Astrocyte of the spinal cord (primary cell): ENCODE data around the gene SLC8A1.
A peak's percentile ranks its signal among the peaks of the same experiment; 100 is the strongest.

Experiments
- DNase-seq: peaks from one replicate; pipeline ENCODE4 v3.0.0; 2011; ENCODE audit warnings: low read depth, low spot score
- H3K4me3 ChIP-seq: 2 replicates; pipeline ENCODE4 v1.5.1; 2011; ENCODE audit warnings: low read depth, mild to moderate bottlenecking, low read length, moderate library complexity
- CTCF ChIP-seq: IDR thresholded peaks from 2 replicates; pipeline ENCODE4 v1.5.1; 2012; ENCODE audit warnings: low read depth, mild to moderate bottlenecking, low read length, inconsistent platforms
- in situ Hi-C: cut with HindIII; loops from 2 replicates; pipeline ENCODE4 v1.10.0; 2017; ENCODE audit warnings: low sequenced_read_pairs

Gene SLC8A1

GRCh38 chr2:40210968-40211353 is 240.9 kb downstream of the SLC8A1 start:
- H3K4me3 ChIP-seq = no peak overlapping the region
- no peak for DNase-seq
- TF ChIP-seq CTCF = no peak
- in situ Hi-C loops = no loop called here

GRCh38 chr2:40210344-40210967 is 241.4 kb downstream of the SLC8A1 start:
- no peak for DNase-seq
- no peak for TF ChIP-seq CTCF
- in situ Hi-C loops = no loop called here

GRCh38 chr2:40209761-40210160 is 242.1 kb downstream of the SLC8A1 start:
- no peak for TF ChIP-seq CTCF

More at GRCh38 chr2:40210344-40210967, 241.4 kb downstream of the SLC8A1 start:
- H3K4me3 ChIP-seq = no peak overlapping the region

GRCh38 chr2:40208463-40208862 is 243.4 kb downstream of the SLC8A1 start:
- no peak overlapping the region for H3K4me3 ChIP-seq
- no peak for TF ChIP-seq CTCF
- in situ Hi-C loops = no loop called here
- DNase-seq = no peak

More at GRCh38 chr2:40209761-40210160, 242.1 kb downstream of the SLC8A1 start:
- H3K4me3 ChIP-seq = no peak overlapping the region
- in situ Hi-C loops = no loop called here
- DNase-seq = no peak

- DNase-seq = peak; percentile 81
- TF ChIP-seq CTCF = no peak
- no peak overlapping the region for H3K4me3 ChIP-seq
- in situ Hi-C loops = no loop called here
These were observed 247.6 kb downstream of the SLC8A1 start for GRCh38 chr2:40204268-40204667.

GRCh38 chr2:40202798-40203400 is 249.0 kb downstream of the SLC8A1 start:
- in situ Hi-C loops = no loop called here
- peak; percentile 44 for DNase-seq
- TF ChIP-seq CTCF = no peak
- H3K4me3 ChIP-seq = no peak overlapping the region
